ENCODE data around the gene BDNF. TPM values are rescaled to one million over a fixed set of nuclear protein-coding genes. Genes with fewer than 3 reads are reported as not detected.

BDNF gene
- polyA plus RNA-seq, 1 donor, result 1.4 TPM

DNA sequence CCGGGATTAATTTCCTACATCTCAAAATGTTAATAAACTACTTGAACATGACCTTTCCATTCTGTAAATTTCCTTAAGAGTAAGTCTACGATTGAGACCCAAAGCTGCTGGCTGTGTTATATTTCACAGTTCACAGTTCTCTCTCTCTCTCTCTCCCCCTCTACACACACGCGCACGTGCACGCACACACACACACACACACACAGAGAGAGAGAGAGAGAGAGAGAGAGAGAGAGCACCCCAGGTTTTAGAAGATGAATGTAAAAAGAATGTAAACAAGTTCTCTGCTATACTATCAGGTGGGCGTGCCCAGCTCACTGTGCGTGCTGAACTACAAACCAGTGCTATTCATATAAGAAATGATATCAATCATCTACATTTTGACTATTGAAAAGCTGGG, 3.3 kb downstream of the BDNF start:
- WGBS (ENCODE audit: insufficient coverage, low lambda C conversion rate), result 78% methylated on average over 1 of the region's 8 CpGs
- H3K4me3 ChIP-seq (ENCODE audit: low read length), result no peak overlapping the region
- no peaks in the 10 kb centered on the region for H3K36me3 ChIP-seq (ENCODE audit: control insufficient read depth, insufficient read depth, low read length)
- peaks cover 14% of the 10 kb centered on the region for H3K4me1 ChIP-seq (ENCODE audit: control insufficient read depth, insufficient read depth, low read length)
- H3K27ac ChIP-seq (ENCODE audit: low read length), result no peak overlapping the region
- H3K27me3 ChIP-seq (ENCODE audit: control insufficient read depth, insufficient read depth, low read length), result peaks cover 45% of the 10 kb centered on the region
- peaks cover 3% of the 10 kb centered on the region for H3K9me3 ChIP-seq (ENCODE audit: control insufficient read depth, low read depth, low read length)
- DNase-seq, result no peak

- no peak for DNase-seq
- WGBS (ENCODE audit: insufficient coverage, low lambda C conversion rate), result no CpG with 5 or more reads among the region's 3 CpGs
- no peak overlapping the region for H3K27ac ChIP-seq (ENCODE audit: low read length)
Measured at GRCh38 chr11:27696115-27696514, 4.1 kb downstream of the BDNF start.

GRCh38 chr11:27694992-27695391, 5.3 kb downstream of the BDNF start:
- 14% methylated on average over 1 of the region's 3 CpGs for WGBS (ENCODE audit: insufficient coverage, low lambda C conversion rate)
- H3K36me3 ChIP-seq (ENCODE audit: control insufficient read depth, insufficient read depth, low read length), result no peaks in the 10 kb centered on the region
- no peak overlapping the region for H3K27ac ChIP-seq (ENCODE audit: low read length)
- H3K27me3 ChIP-seq (ENCODE audit: control insufficient read depth, insufficient read depth, low read length), result peaks cover 28% of the 10 kb centered on the region
- peaks cover 5% of the 10 kb centered on the region for H3K4me1 ChIP-seq (ENCODE audit: control insufficient read depth, insufficient read depth, low read length)
- DNase-seq, result no peak
- no peak overlapping the region for H3K4me3 ChIP-seq (ENCODE audit: low read length)
- peaks cover 3% of the 10 kb centered on the region for H3K9me3 ChIP-seq (ENCODE audit: control insufficient read depth, low read depth, low read length)

More at GRCh38 chr11:27696115-27696514, 4.1 kb downstream of the BDNF start:
- H3K36me3 ChIP-seq (ENCODE audit: control insufficient read depth, insufficient read depth, low read length), result no peaks in the 10 kb centered on the region
- H3K9me3 ChIP-seq (ENCODE audit: control insufficient read depth, low read depth, low read length), result peaks cover 3% of the 10 kb centered on the region
- H3K4me3 ChIP-seq (ENCODE audit: low read length), result no peak overlapping the region
- peaks cover 37% of the 10 kb centered on the region for H3K27me3 ChIP-seq (ENCODE audit: control insufficient read depth, insufficient read depth, low read length)
- peaks cover 7% of the 10 kb centered on the region for H3K4me1 ChIP-seq (ENCODE audit: control insufficient read depth, insufficient read depth, low read length)

GRCh38 chr11:27693398-27693797, 6.9 kb downstream of the BDNF start:
- DNase-seq, result no peak
- no CpG with 5 or more reads among the region's 5 CpGs for WGBS (ENCODE audit: insufficient coverage, low lambda C conversion rate)
- Histone ChIP-seq H3K4me1 (ENCODE audit: control insufficient read depth, insufficient read depth, low read length) (no peaks in the 10 kb centered on the region), H3K4me3 (ENCODE audit: low read length) (no peak overlapping the region), H3K27ac (ENCODE audit: low read length) (no peak overlapping the region), H3K36me3 (ENCODE audit: control insufficient read depth, insufficient read depth, low read length) (no peaks in the 10 kb centered on the region), H3K9me3 (ENCODE audit: control insufficient read depth, low read depth, low read length) (peaks cover 3% of the 10 kb centered on the region), H3K27me3 (ENCODE audit: control insufficient read depth, insufficient read depth, low read length) (peaks cover 13% of the 10 kb centered on the region)

GRCh38 chr11:27692781-27693180, 7.5 kb downstream of the BDNF start:
- WGBS (ENCODE audit: insufficient coverage, low lambda C conversion rate), result 83% methylated on average over 1 of the region's 2 CpGs
- Histone ChIP-seq H3K9me3 (ENCODE audit: control insufficient read depth, low read depth, low read length) (peaks cover 3% of the 10 kb centered on the region), H3K36me3 (ENCODE audit: control insufficient read depth, insufficient read depth, low read length) (no peaks in the 10 kb centered on the region), H3K27ac (ENCODE audit: low read length) (no peak overlapping the region), H3K4me3 (ENCODE audit: low read length) (no peak overlapping the region), H3K27me3 (ENCODE audit: control insufficient read depth, insufficient read depth, low read length) (peaks cover 13% of the 10 kb centered on the region), H3K4me1 (ENCODE audit: control insufficient read depth, insufficient read depth, low read length) (no peaks in the 10 kb centered on the region)
- no peak for DNase-seq

DNA sequence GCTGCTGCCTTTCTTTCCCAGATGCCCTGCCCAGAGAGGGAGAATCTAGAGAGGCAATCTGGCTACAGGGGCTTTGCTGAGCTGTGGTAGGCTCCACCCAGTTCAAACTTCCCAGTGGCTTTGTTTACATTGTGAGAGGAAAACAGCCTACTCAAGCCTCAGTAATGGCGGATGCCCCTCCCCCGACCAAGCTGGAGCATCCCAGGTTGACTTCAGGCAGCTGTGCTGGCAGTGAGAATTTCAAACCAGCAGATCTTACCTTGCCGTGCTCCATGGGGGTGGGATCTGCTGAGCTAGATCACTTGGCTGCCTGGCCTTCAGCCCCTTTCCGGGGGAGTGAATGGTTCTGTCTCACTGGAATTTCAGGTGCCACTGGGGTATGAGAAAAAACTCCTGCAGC, 12.2 kb downstream of the BDNF start:
- H3K4me3 ChIP-seq (ENCODE audit: low read length), result no peak overlapping the region
- H3K9me3 ChIP-seq (ENCODE audit: control insufficient read depth, low read depth, low read length), result no peaks in the 10 kb centered on the region
- WGBS (ENCODE audit: insufficient coverage, low lambda C conversion rate), result no CpG with 5 or more reads among the region's 4 CpGs
- no peaks in the 10 kb centered on the region for H3K4me1 ChIP-seq (ENCODE audit: control insufficient read depth, insufficient read depth, low read length)
- H3K27ac ChIP-seq (ENCODE audit: low read length), result no peak overlapping the region
- DNase-seq, result no peak
- no peaks in the 10 kb centered on the region for H3K36me3 ChIP-seq (ENCODE audit: control insufficient read depth, insufficient read depth, low read length)
- H3K27me3 ChIP-seq (ENCODE audit: control insufficient read depth, insufficient read depth, low read length), result no peaks in the 10 kb centered on the region

DNA sequence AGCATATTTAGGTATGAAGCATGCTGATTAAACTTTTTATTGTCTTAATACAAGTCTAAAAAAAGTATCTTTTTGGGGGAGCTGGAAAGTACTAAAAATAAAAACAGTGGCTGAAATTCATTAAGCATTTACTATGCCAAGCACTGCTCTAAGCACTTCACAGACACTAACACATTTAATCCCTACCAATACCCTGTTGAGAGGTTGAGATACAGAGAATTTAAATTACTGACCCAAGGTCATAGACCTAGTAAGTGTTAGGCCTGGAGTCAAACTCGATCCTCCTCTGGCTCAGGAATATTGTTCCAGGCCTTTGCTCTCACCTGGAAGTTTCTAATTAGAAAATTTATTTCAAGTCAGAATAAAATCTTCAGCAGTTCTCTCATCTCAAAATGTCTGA, 18.6 kb downstream of the BDNF start:
- Histone ChIP-seq H3K27ac (ENCODE audit: low read length) (no peak overlapping the region), H3K4me3 (ENCODE audit: low read length) (no peak overlapping the region), H3K4me1 (ENCODE audit: control insufficient read depth, insufficient read depth, low read length) (no peaks in the 10 kb centered on the region), H3K36me3 (ENCODE audit: control insufficient read depth, insufficient read depth, low read length) (no peaks in the 10 kb centered on the region), H3K27me3 (ENCODE audit: control insufficient read depth, insufficient read depth, low read length) (no peaks in the 10 kb centered on the region), H3K9me3 (ENCODE audit: control insufficient read depth, low read depth, low read length) (no peaks in the 10 kb centered on the region)
- no peak for DNase-seq
- no CpG with 5 or more reads among the region's 1 CpG for WGBS (ENCODE audit: insufficient coverage, low lambda C conversion rate)

DNA sequence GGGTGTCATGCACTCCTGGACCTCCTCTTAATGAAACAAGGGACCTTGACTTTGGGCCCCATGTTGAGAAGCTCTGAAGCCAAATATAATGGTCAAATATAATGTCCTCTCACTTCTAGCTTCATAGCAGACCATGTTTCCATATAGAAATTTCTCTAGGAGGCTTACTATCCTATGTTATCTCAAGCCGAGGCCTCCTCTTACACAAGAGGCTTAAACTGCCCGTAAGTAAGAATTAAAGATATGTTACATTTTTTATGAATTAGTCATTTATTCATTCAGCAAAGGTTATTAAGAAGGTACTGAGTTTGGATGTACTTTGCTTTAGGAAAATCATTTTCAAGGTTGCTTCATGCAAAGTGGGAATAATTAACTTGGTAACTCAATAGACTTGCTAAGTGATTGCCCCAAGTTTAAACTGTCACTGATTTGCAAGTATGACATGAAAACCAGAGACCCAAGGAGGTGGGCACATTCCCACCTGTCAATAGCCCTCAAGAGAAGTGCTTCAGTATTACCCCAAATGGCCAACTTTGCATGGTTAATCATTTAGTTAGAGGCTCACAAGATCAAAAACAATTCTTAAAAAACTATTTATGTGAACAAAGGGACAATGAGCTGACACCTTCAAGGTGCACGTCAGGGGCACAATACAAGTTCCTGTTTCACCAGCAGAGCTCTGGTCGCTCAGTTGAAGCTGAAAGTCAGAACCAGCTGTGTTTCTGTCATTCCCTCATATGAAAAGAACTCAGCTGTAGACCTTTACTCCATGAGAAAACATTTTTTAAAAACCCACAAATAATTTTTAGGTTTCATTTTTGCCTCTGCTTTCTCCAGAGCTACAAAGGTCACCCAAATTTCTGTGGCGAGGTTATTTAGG, 20.9 kb downstream of the BDNF start:
- WGBS (ENCODE audit: insufficient coverage, low lambda C conversion rate), result 93% methylated on average over 2 of the region's 5 CpGs
- Histone ChIP-seq H3K9me3 (ENCODE audit: control insufficient read depth, low read depth, low read length) (no peaks in the 10 kb centered on the region), H3K27me3 (ENCODE audit: control insufficient read depth, insufficient read depth, low read length) (no peaks in the 10 kb centered on the region), H3K4me1 (ENCODE audit: control insufficient read depth, insufficient read depth, low read length) (no peaks in the 10 kb centered on the region), H3K4me3 (ENCODE audit: low read length) (no peak overlapping the region), H3K27ac (ENCODE audit: low read length) (no peak overlapping the region), H3K36me3 (ENCODE audit: control insufficient read depth, insufficient read depth, low read length) (no peaks in the 10 kb centered on the region)
- DNase-seq, result no peak

- H3K27ac ChIP-seq (ENCODE audit: low read length), result no peak overlapping the region
- no CpG with 5 or more reads among the region's 4 CpGs for WGBS (ENCODE audit: insufficient coverage, low lambda C conversion rate)
- no peak overlapping the region for H3K4me3 ChIP-seq (ENCODE audit: low read length)
- H3K4me1 ChIP-seq (ENCODE audit: control insufficient read depth, insufficient read depth, low read length), result no peaks in the 10 kb centered on the region
- H3K27me3 ChIP-seq (ENCODE audit: control insufficient read depth, insufficient read depth, low read length), result no peaks in the 10 kb centered on the region
- no peaks in the 10 kb centered on the region for H3K9me3 ChIP-seq (ENCODE audit: control insufficient read depth, low read depth, low read length)
- no peak for DNase-seq
- no peaks in the 10 kb centered on the region for H3K36me3 ChIP-seq (ENCODE audit: control insufficient read depth, insufficient read depth, low read length)
Measured at GRCh38 chr11:27678242-27678641, 22.0 kb downstream of the BDNF start.

DNA sequence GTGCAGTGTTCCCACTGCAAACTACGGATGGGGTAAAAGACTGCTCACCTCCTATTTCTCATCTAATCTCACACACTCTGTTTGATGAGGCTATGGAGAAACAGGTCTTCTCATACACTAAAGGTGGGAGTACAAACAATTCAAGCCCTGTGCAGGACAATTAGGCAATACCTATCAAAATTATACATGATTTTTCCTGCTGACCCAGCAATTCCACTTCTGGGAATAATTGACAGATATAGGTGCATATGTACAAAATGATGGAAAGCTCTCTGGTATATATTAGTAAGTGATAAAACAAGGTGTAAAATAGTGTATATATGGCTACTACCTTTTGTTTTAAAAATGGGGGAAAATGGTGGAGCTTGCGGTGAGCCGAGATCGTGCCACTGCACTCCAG, 23.1 kb downstream of the BDNF start:
- no peak for DNase-seq
- H3K36me3 ChIP-seq (ENCODE audit: control insufficient read depth, insufficient read depth, low read length), result no peaks in the 10 kb centered on the region
- H3K4me3 ChIP-seq (ENCODE audit: low read length), result no peak overlapping the region
- H3K27ac ChIP-seq (ENCODE audit: low read length), result no peak overlapping the region
- no peaks in the 10 kb centered on the region for H3K9me3 ChIP-seq (ENCODE audit: control insufficient read depth, low read depth, low read length)
- no peaks in the 10 kb centered on the region for H3K4me1 ChIP-seq (ENCODE audit: control insufficient read depth, insufficient read depth, low read length)
- no peaks in the 10 kb centered on the region for H3K27me3 ChIP-seq (ENCODE audit: control insufficient read depth, insufficient read depth, low read length)
- WGBS (ENCODE audit: insufficient coverage, low lambda C conversion rate), result no CpG with 5 or more reads among the region's 4 CpGs
